AG10803 (cell line): ENCODE data around the gene EXT2.

Experiments used
- DNase-seq: peaks from one replicate; pipeline ENCODE4 v3.0.0; 2010; ENCODE audit warnings: low read depth
- H3K4me3 ChIP-seq: 2 replicates; pipeline ENCODE4 v1.5.1; 2011; ENCODE audit warnings: mild to moderate bottlenecking, low read length, control low read depth
- CTCF ChIP-seq: conservative IDR thresholded peaks from 2 replicates; pipeline ENCODE4 v1.5.1; 2011; ENCODE audit warnings: mild to moderate bottlenecking, low read length, control low read depth, inconsistent platforms

The EXT2 gene

GRCh38 chr11:44198146-44198724 lies 102.8 kb downstream of the EXT2 start:
- DNase-seq: no peak
- no peak for TF ChIP-seq CTCF
- H3K4me3 ChIP-seq: no peak overlapping the region

DNA sequence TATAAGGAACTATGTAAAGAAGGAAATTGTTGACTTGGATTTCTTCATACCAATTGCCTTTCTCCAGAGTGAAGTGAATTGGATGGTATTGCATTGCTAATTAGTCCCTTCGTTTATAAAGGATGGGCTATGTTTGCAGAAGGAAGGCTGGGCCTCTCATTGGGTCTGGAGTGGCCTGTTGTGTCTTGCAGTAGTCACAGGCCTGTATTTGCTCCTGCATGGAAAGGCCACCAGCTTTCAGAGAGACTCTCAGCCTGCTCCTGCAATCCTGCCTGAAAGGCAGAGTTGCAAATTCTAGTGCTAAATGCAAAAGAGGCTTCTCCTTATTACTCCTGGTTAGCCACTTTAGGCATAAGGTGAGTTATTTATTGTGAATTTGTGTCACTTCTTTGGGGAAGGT lies 103.8 kb downstream of the EXT2 start:
- no peak overlapping the region for H3K4me3 ChIP-seq
- TF ChIP-seq CTCF: no peak
- no peak for DNase-seq

DNA sequence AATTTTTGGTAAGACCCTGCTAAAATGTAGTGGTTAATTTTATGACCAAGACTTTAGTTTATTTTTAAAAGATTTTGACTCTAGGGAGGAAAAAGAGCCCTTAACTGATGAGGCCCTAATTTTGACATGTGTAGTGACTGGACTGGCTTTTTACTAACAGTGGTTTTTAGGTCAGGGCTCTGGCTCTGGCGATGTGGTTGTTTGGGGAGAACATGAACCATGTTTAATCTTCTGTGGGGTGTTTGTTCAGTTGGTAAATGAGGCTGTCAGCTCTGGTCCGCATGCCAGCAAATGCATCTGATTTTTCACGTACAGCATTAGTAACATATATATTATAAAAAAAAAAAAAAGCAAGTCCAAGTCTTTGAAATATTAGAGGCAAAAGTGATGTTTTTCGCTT lies 104.3 kb downstream of the EXT2 start:
- H3K4me3 ChIP-seq: no peak overlapping the region
- DNase-seq: no peak
- TF ChIP-seq CTCF: no peak

- H3K4me3 ChIP-seq: no peak overlapping the region
- TF ChIP-seq CTCF: no peak
- no peak for DNase-seq
Observed at GRCh38 chr11:44203270-44204043, 108.0 kb downstream of the EXT2 start.

- H3K4me3 ChIP-seq: no peak overlapping the region
- TF ChIP-seq CTCF: no peak
- DNase-seq: no peak
Observed at GRCh38 chr11:44205352-44205751, 109.9 kb downstream of the EXT2 start.

- TF ChIP-seq CTCF: no peak
- DNase-seq: no peak
- no peak overlapping the region for H3K4me3 ChIP-seq
Observed at GRCh38 chr11:44205836-44206235, 110.4 kb downstream of the EXT2 start.

DNA sequence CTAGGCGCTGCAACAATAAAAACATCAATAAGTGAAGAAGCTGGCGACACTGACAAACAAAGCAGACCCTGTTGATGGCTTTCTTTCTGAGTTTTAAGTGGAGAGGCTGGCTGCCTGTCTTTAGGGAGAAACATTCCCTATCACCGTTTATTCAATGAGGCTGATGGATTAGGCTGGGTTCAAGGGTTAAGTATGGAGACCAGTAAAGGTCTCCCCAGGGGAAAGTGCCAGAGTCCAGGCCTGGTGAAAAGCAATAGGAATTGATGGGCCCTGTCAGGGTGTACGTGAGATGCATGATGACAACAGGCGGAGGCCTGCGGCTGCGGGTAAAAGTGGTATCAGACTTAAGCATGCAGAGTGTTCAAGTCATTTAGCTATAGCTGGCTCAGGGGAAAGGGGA lies 111.8 kb downstream of the EXT2 start:
- DNase-seq: no peak
- H3K4me3 ChIP-seq: no peak overlapping the region
- no peak for TF ChIP-seq CTCF
